Breast epithelium (tissue), 4 donors: ENCODE results near the gene ALDH8A1. TPM values are rescaled to one million over a fixed set of nuclear protein-coding genes. Genes with fewer than 3 reads are reported as not detected.

Experiments
- DNase-seq, 2 donors: peaks; one replicate each; pipeline ENCODE4 v3.0.0-alpha.2; 2019; ENCODE audit warnings: low spot score in 2 of 2
- H3K27ac ChIP-seq, 2 donors: fragments of 200-600 bp; sonication (generic) in 1 of 2; one replicate each; pipeline ENCODE4 v1.5.1; 2016 to 2019; ENCODE audit warnings: mild to moderate bottlenecking in 1 of 2
- H3K27me3 ChIP-seq, 2 donors: fragments of 200-600 bp; sonication (generic) in 1 of 2; one replicate each; pipeline versions ENCODE4 v1.5.1 to v1.6.0; 2017 to 2019; ENCODE audit warnings: control low read depth in 1 of 2, mild to moderate bottlenecking in 1 of 2
- H3K36me3 ChIP-seq: fragments of 200-600 bp; one replicate; pipeline ENCODE4 v1.5.1; 2019
- H3K4me1 ChIP-seq, 2 donors: fragments of 200-600 bp; sonication (generic); one replicate each; pipeline ENCODE4 v1.5.1; 2016 to 2019; ENCODE audit warnings: control low read depth in 1 of 2
- H3K4me3 ChIP-seq, 3 donors: fragments of 200-600 bp; sonication (generic); 1 replicate in 2 of 3; 2 replicates in 1 of 3; pipeline ENCODE4 v1.5.1; 2016 to 2019; ENCODE audit warnings: mild to moderate bottlenecking in 3 of 3, moderate library complexity in 2 of 3
- H3K9me3 ChIP-seq, 2 donors: fragments of 200-600 bp; sonication (generic) in 1 of 2; one replicate each; pipeline ENCODE4 v1.5.1; 2016 to 2019; ENCODE audit warnings: control low read depth in 1 of 2
- POLR2A ChIP-seq: fragments of 450-650 bp; IDR thresholded peaks from one replicate; pipeline ENCODE4 v1.6.1; 2016; ENCODE audit warnings: antibody characterized with exemption, mild to moderate bottlenecking, moderate library complexity
- POLR2AphosphoS5 ChIP-seq, 3 donors: sonication (generic); formaldehyde crosslinking; IDR thresholded peaks; one replicate each; pipeline ENCODE4 v1.6.1; 2017; ENCODE audit warnings: antibody characterized with exemption in 3 of 3
- intact Hi-C: fragments of 100-400 bp; cut with DNase I; formaldehyde crosslinking; loops from one replicate; pipeline ENCODE4 v1.15.1; 2023; ENCODE audit warnings: low total_unique reads
- total RNA-seq, 3 donors: library from RNA; depleted of rRNA; stranded (reverse); fragments of >200 nt; gene quantifications; one replicate each; pipeline ENCODE4 v1.1.0, GENCODE V29; 2016
- TF ChIP-seq, protein P1 (sequence below), 3 donors: fragments of 450-650 bp; IDR thresholded peaks; one replicate each; pipeline ENCODE4 v1.5.1; 2016 to 2017; ENCODE audit warnings: antibody characterized with exemption in 3 of 3, mild to moderate bottlenecking in 3 of 3, moderate library complexity in 3 of 3

ALDH8A1 gene
- total RNA-seq, 3 donors from 2014 or later, result 0.66 to 1.5 (median 0.80) TPM

DNA sequence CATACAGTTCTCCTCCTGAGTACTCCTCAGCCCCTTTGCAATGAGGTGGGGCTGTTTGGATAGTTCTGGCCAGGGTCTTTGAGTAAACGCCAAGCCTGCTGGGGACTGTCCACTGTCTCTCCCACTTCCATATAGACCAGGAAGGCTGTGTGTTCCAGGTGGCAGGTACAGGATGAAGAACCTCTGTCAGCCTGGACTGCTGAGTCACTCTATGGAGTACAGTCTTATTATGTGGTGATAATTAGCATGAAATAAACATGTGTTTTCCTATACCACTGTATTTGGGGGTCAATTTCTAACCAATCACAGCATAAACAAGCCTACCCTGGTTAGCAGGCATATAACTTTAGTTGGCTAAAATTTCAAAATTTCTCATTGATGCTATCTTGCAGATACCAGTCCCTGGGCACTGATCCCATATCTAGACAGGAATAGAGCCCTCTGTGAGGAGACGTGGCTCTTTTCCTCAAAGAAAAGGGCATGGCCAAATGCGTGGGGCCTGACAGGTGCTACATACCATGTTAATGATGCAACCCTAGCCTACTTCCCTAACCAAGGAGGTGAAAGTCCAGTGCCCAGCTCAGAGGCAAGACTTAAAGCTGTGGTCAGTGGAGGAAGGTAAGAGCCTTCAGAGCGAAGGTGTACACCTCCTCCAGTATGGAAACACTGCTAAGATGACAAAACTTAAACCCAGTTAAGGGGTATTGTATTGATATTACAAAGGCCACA lies 4.5 kb upstream of the ALDH8A1 start:
- peaks cover 0 to 5% of the 10 kb centered on the region in 2 donors for H3K9me3 ChIP-seq
- no peaks in the 10 kb centered on the region for H3K36me3 ChIP-seq
- DNase-seq, result no peak
- no peak overlapping the region for H3K4me3 ChIP-seq
- H3K27me3 ChIP-seq, result no peaks in the 10 kb centered on the region
- intact Hi-C loops, result no loop called here
- no peak overlapping the region for H3K27ac ChIP-seq
- no peaks in the 10 kb centered on the region for H3K4me1 ChIP-seq
- TF ChIP-seq, protein P1, sequence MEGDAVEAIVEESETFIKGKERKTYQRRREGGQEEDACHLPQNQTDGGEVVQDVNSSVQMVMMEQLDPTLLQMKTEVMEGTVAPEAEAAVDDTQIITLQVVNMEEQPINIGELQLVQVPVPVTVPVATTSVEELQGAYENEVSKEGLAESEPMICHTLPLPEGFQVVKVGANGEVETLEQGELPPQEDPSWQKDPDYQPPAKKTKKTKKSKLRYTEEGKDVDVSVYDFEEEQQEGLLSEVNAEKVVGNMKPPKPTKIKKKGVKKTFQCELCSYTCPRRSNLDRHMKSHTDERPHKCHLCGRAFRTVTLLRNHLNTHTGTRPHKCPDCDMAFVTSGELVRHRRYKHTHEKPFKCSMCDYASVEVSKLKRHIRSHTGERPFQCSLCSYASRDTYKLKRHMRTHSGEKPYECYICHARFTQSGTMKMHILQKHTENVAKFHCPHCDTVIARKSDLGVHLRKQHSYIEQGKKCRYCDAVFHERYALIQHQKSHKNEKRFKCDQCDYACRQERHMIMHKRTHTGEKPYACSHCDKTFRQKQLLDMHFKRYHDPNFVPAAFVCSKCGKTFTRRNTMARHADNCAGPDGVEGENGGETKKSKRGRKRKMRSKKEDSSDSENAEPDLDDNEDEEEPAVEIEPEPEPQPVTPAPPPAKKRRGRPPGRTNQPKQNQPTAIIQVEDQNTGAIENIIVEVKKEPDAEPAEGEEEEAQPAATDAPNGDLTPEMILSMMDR (IDR thresholded peaks at IDR 0.05), result no peak
- TF ChIP-seq POLR2A, result no peak
- no peak for TF ChIP-seq POLR2AphosphoS5 (IDR thresholded peaks at IDR 0.05)

DNA sequence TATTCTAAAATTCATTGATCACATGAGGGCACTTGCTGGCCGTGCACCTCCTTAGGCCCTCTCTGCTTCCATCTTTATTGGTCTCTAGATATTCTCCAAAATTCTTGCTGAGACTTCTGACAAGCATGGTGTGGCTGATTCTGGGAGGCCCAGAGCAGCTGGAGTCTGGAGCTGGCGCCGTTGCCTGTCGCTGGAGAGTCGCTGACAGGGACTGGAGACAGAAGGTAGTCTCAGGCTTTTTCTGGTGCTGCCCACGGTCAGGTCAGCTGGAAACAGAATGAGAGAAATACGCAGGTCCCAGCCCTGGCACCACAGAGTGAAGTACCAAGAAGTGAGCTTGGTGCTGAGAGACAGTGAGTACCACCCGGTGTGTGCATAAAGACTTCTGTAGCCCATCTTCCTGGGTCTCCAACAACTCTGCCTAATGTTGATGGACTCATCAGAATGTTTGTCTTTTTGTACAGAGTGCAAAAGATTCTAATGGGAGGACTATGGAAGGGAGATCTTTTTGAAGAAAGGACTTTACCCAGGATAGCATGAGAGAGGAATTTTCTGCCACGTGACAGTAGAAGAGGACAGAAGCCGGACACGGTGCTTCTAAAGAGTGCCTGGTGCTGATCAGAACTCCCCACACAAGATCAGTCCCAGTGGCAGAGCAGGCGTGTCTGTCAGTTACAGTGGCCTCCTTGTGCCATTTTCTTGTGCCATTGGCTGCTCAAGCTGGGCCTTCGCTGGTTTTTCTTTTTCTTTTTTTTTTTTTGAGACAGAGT lies 1.8 kb upstream of the ALDH8A1 start:
- intact Hi-C loops, result no loop called here
- Histone ChIP-seq H3K27ac (no peak overlapping the region), H3K27me3 (no peaks in the 10 kb centered on the region), H3K4me3 (no peak overlapping the region), H3K4me1 (no peaks in the 10 kb centered on the region), H3K9me3 (no peaks in the 10 kb centered on the region), H3K36me3 (no peaks in the 10 kb centered on the region)
- TF ChIP-seq, protein P1 (IDR thresholded peaks at IDR 0.05), result no peak
- TF ChIP-seq POLR2A (no peak), POLR2AphosphoS5 (IDR thresholded peaks at IDR 0.05) (no peak)
- no peak for DNase-seq

DNA sequence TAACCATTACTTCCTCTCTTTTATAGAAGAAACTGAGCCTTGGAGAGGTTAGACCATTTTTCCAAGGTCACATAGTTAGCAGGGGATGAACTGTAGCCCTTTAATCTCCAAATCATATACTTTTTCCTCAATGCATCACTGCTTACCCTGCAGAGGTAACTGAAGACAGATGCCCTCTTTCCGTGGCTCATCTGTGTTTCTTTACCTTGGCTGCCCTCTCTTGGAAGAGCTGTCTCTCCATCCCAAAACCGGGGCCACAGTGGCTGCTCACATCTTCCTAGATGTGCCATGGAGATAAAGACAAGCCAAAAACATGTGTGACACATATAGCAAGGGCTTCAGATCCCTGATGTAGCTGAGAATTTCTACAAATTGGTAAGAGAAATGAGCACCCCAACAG lies 581 bp upstream of the ALDH8A1 start:
- H3K9me3 ChIP-seq, result no peaks in the 10 kb centered on the region
- TF ChIP-seq POLR2AphosphoS5 (IDR thresholded peaks at IDR 0.05), result no peak
- TF ChIP-seq POLR2A, result no peak
- TF ChIP-seq, protein P1 (IDR thresholded peaks at IDR 0.05), result no peak
- H3K27me3 ChIP-seq, result no peaks in the 10 kb centered on the region
- no peak overlapping the region for H3K4me3 ChIP-seq
- DNase-seq, result no peak
- no peaks in the 10 kb centered on the region for H3K36me3 ChIP-seq
- intact Hi-C loops, result no loop called here
- H3K27ac ChIP-seq, result no peak overlapping the region
- no peaks in the 10 kb centered on the region for H3K4me1 ChIP-seq

DNA sequence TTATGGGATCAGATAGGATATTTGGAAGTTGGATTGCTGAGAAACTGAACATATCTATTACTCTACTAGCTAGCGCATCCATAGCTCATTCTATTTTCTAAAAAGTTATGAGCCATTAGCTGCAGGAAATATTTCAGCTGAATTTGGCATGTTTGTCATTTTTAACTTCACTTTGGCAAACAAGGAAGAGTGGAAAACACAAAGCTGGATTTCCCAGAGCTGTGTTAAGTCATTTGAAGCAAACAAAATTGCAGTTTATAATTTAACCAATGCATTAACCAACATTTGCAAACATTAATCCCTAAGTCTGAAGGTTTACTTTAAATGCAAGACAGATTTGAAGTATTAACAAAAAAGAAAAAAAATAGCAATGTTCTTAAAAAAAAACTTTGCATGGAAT lies 1.2 kb downstream of the ALDH8A1 start:
- Histone ChIP-seq H3K9me3 (no peaks in the 10 kb centered on the region), H3K4me1 (no peaks in the 10 kb centered on the region), H3K4me3 (no peak overlapping the region), H3K36me3 (no peaks in the 10 kb centered on the region), H3K27ac (no peak overlapping the region), H3K27me3 (no peaks in the 10 kb centered on the region)
- TF ChIP-seq, protein P1 (IDR thresholded peaks at IDR 0.05), result no peak
- no peak for TF ChIP-seq POLR2AphosphoS5 (IDR thresholded peaks at IDR 0.05)
- TF ChIP-seq POLR2A, result no peak
- no peak for DNase-seq
- intact Hi-C loops, result no loop called here

DNA sequence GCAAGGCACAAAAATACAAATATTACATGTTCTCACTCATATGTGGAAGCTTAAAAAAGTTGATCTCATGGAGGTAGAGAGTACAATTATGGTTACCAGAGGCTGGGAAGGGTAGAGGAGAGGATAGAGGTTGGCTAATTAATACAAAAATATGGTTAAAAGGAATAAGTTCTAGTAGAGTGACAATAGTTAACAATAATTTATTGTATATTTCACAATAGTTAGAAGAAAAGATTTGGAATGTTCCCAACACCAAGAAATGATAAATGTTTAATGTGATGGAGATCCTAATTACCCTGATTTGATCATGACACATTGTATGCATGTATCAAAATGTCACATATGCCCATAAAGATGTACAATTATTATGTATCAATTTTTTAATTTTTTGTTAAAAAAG lies 1.8 kb downstream of the ALDH8A1 start:
- Histone ChIP-seq H3K4me3 (no peak overlapping the region), H3K9me3 (no peaks in the 10 kb centered on the region), H3K4me1 (no peaks in the 10 kb centered on the region), H3K27me3 (no peaks in the 10 kb centered on the region), H3K36me3 (no peaks in the 10 kb centered on the region), H3K27ac (no peak overlapping the region)
- no peak for DNase-seq
- intact Hi-C loops, result no loop called here
- TF ChIP-seq, protein P1 (IDR thresholded peaks at IDR 0.05), result no peak
- TF ChIP-seq POLR2AphosphoS5 (IDR thresholded peaks at IDR 0.05), result no peak
- no peak for TF ChIP-seq POLR2A
